GM04503 (cell line): ENCODE measurements around the gene CNTNAP1.

Experiments
- DNase-seq: peaks from one replicate; pipeline ENCODE4 v3.0.0-alpha.2; 2012; ENCODE audit warnings: low read depth

Gene CNTNAP1

DNA sequence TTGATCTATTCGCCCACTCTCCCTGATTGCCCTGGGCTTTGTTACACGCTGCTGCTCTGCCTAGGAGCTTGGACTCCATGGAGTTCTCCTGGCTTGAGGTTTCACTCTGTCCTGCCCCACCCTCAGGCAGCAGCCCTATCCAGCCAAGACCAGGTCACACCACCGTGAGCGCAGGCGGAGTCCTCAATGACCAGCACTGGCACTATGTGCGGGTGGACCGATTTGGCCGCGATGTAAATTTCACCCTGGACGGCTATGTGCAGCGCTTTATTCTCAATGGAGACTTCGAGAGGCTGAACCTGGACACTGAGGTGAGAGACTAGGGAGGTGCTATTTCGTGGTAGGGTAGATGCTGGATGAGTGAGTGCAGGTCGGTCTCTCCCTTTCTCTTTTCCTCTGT, 3.5 kb downstream of the CNTNAP1 start:
- DNase-seq: no peak

DNA sequence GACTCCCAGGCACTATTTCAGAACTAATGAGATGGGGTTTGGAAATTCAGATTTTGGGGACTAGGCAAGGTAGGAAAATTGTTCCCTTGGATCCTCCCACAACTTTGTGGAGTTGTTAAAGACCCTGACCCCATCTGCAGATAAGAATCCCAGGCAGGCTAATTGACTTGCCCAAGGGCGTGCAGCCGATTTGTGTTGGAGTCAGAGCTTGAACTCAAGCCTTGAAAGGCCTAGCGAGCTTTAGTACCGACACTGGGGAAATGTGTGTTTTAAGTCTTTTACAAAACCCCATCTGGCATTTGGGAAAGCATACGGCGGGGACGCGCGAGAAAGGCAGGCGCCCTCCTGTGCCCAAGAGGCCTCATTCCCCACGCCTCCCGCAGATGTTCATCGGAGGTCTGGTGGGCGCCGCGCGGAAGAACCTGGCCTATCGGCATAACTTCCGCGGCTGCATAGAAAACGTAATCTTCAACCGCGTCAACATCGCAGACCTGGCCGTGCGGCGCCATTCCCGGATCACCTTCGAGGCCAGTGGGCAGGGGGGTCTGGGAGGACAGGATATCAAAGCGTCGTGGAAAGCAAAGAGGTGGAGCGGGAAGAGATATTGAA, 4.3 kb downstream of the CNTNAP1 start:
- no peak for DNase-seq

- no peak for DNase-seq
Measured at GRCh38 chr17:42687707-42688320, 5.5 kb downstream of the CNTNAP1 start.

- no peak for DNase-seq
Measured at GRCh38 chr17:42690596-42690995, 8.3 kb downstream of the CNTNAP1 start.

DNA sequence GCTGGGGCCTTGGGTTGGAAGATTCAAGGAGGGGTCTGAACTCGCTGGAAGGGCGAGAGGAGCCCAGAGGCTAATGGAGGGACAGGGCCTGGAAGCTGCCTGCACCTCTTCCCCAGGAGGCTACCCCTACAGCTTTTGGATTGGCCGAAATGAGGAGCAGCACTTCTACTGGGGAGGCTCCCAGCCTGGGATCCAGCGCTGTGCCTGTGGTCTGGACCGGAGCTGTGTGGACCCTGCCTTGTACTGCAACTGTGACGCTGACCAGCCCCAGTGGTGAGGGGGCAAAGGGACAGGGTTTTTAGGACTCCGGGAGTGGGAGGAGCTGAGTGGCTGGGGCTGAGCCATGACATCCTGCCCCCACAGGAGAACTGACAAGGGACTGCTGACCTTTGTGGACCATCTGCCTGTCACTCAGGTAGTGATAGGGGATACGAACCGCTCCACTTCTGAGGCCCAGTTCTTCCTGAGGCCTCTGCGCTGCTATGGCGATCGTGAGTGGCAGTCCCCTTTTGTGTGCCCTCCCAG, 8.8 kb downstream of the CNTNAP1 start:
- no peak for DNase-seq

DNA sequence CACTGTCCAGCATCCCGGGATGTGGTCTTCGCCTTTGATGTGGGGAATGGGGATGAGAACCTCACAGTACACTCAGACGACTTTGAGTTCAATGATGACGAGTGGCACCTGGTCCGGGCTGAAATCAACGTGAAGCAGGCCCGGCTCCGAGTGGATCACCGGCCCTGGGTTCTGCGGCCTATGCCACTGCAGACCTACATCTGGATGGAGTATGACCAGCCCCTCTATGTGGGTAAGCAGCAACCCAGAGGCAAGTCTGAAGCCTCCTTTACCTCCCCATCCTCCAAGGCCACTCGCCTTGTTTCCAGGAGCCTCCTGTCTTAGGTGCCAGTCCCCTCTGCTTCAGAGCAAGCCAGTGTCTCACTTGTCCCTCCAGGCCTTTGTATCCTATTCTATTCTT, 10.2 kb downstream of the CNTNAP1 start:
- DNase-seq: no peak

- no peak for DNase-seq
Measured at GRCh38 chr17:42694524-42694923, 12.2 kb downstream of the CNTNAP1 start.

GRCh38 chr17:42695500-42695899, 13.2 kb downstream of the CNTNAP1 start:
- DNase-seq: no peak

GRCh38 chr17:42697108-42697811, 14.9 kb downstream of the CNTNAP1 start:
- no peak for DNase-seq

GRCh38 chr17:42698736-42699414, 16.5 kb downstream of the CNTNAP1 start:
- peak; percentile 61 for DNase-seq

DNA sequence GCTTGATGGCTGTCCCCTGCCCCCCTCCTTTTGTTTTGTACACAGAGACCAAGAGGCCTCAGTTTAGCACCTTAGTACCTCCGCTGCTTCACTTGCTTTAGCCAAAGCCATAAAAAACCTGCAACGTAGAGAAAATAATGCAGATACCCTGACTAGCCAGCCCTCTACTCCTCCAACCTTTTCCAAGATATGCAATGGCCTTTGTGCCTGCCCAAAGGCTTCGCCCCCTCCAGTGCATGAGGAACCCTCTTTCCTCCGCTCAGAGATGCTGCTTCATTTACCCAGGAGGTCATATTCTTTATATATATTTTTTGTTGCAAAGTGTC, 17.0 kb downstream of the CNTNAP1 start:
- no peak for DNase-seq

GRCh38 chr17:42700586-42701289, 18.4 kb downstream of the CNTNAP1 start:
- DNase-seq: no peak

GRCh38 chr17:42702446-42702845, 20.1 kb downstream of the CNTNAP1 start:
- DNase-seq: no peak

DNA sequence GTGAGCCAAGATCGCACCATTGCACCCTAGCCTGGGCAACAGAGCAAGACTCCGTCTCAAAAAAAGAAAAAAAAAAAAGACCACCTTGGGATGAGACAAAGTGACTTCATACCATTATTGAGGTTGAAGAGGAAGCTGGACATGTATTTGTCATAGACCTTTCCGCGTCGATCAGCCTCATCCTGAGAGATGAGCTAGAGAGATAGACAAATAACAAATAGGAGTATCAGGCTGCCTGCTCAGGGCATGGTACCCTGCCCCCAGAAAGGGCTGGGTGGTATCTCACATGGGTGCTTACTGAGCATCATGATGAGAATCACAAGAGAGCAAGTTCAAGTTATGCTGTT, 22.1 kb downstream of the CNTNAP1 start:
- no peak for DNase-seq

DNA sequence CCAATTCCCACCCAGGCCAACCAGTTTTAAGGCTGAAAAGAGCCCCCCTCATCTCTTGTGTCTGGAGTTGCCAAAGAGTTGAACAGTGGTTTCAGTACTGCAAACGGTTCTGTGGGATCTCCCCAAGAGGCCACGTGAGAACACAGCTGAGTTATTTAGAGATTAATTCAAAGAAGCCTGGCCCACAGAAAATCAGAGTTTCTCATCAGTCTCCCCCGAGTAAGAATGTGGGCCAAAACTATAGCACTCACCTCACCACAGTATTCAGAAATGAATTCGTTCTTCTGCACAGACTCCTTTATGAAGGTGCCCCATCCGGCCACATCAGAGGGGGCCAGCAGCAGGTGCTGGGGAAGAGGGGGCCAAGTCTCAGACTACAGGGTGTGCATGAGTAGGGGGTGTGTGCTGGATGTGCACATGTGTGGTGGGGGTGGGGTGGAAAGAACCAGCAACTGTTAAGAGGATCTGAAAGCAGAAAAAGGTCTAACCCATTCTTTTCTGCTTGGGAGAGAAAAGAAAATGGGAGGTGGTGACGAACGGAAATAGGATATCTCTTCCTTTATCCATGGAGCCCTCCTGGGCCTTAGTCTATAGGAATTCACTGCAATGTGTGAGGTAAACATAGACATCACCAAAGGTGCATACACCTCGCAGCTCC, 22.6 kb downstream of the CNTNAP1 start:
- no peak for DNase-seq

GRCh38 chr17:42706732-42707131, 24.4 kb downstream of the CNTNAP1 start:
- no peak for DNase-seq

DNA sequence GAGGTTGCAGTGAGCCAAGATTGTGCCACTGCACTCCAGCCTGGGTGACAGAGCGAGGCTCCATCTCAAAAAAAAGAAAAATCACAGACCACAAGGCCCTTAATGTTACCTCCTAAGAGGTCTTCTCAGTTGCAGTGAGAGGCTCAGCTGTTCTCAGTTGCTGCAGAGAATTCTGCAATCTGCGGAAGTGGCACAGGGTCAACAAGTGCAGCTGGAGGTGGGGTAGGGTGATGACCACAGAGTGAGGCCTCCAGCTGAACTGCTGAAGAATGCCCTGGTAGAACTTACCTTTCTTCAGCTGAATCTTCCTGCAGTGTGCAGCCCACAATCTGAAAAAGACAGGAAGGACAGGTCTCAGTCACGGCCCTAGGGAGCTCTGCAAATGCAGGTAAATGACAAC, 26.3 kb downstream of the CNTNAP1 start:
- no peak for DNase-seq

GRCh38 chr17:42709561-42709960, 27.2 kb downstream of the CNTNAP1 start:
- no peak for DNase-seq

DNA sequence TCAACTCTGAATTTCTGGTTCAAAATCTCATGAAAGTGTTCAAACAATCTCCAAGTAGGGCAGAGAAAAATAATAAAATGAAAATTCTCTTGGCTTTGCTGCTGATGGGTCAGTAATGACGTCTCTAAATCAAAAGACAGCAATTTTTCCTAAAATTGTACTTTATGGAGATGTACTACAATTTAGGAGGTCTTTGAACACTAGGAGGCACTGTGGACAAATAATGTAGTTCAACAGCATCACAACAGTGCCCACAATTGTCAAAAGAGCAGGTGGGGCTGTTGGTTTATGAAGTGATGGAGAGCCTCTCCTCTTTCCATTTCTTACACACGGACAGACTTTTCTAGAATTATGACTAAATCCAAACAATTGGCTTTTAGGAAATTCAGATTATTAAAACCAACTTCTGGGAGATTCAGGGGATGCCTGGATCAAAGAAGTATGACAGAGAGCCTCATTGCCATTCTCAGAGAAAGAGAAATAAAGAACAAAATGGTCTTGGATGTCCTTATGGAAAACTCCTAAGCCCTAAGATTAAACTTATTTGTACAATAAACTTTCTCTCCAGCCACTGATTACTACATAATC, 38.8 kb downstream of the CNTNAP1 start:
- DNase-seq: no peak

DNA sequence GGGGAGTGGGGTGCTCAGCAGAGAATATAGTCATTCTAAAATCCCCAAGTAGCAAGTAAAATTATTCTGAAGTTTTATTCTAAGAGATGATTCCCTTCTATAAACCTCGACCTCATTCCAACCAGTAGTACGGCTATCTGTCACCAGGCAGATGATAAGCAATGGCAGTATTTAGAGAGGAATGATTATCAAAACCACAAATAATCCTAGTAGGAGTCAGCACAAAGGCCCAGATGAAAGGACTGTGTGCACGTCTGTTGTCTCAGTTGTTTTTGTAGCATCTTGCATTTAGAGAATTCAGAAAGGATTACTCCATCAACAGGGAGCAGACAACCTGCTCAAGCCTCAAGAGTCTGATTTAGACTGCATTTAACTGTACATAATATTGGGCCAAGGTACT, 41.3 kb downstream of the CNTNAP1 start:
- DNase-seq: no peak

DNA sequence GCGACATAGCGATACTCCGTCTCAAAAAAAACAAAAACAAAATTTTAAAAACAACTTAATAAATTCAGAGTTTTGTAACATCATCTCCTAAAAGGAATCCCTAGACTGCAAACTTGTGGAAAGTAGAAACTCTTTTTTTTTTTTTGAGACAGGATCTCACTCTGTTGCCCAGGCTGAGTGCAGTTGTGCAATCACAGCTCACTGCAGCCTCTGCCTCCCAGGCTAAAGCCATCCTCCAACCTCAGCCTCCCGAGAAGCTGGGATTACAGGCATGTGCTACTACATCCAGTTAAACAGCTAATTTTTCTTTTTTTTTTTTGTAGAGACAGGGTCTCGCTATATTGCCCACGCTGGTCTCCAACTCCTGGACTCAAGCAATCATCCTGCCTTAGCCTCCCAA, 42.8 kb downstream of the CNTNAP1 start:
- DNase-seq: no peak

DNA sequence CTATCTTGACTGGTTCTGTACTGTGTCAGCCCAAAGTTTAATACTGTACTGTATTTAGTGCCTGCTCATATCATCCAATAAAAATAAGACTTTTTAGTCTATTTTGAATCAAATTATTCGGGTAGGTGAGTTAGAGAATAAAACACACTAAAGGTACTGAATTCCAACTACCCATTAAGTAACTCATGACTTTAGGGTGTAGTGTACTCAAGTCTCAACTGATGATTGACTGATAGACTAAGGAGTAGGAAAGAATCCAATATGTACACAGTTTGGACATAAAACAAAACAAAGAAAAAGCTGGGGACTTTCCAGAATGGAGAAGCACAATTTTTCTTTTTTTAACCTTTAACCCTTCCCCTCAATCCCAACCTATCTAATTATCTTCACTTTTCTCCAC, 58.4 kb downstream of the CNTNAP1 start:
- DNase-seq: no peak
